ENCODE data around the gene RNF208.

DNA sequence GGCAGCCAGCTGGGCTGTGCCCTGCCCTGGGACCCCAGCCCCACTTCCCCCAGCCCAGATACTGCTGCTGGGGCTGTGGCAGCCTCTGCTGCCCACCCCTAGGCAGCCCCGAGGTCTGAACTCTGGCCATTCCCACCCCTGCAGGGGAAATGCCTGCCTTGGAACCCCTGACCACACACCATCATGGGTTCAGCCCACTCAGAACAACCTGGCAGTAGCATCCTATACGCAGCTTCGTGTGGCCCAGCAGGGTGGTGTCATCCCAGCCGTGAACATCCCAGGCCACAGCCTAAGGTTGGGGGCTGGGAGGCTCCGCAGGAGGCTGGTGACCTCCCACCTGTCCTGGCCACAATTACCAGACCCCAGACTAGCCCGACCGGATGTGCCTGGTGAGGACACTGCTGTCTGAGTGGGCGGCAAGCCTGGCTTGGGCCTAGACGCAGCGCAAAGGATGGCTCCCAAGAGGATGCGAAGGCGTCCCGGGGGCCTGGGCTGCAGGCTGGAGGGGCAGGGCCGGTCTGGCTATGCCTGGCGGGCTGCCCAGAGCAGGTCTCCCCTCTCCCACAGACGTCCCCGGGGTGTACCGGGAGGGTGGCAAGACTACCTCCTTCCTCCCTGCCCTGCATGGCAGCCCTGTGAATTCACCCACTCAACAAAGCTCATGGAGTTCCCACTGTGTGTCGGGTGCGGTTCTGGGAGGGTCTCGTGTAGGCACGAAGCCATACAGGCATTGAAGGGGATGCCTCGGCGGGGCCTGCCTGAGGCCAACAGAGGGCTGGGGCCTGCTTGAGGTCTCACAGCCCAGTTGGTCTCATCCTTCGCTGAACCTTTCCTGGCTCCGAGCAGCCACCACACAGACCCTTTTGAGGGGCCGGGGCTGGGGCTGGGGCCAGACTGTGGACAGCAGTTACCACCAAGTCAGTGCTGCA is 7.2 kb upstream of the RNF208 start:
- TF ChIP-seq CTCF (conservative IDR thresholded peaks at IDR 0.05) (no peak), EZH2 (IDR thresholded peaks at IDR 0.05; ENCODE audit: low read depth) (no peak)
